ENCODE measurements around the gene HK2. TPM values are rescaled to one million over a fixed set of nuclear protein-coding genes. Genes with fewer than 3 reads are reported as not detected.

Gene HK2
- total RNA-seq, 1 donor from 2014 or later = 20.7 TPM

- no peaks in the 10 kb centered on the region for H3K36me3 ChIP-seq (ENCODE audit: control insufficient read depth, insufficient read depth, low read length)
These were observed 76.3 kb downstream of the HK2 start for GRCh38 chr2:74910245-74910644.

DNA sequence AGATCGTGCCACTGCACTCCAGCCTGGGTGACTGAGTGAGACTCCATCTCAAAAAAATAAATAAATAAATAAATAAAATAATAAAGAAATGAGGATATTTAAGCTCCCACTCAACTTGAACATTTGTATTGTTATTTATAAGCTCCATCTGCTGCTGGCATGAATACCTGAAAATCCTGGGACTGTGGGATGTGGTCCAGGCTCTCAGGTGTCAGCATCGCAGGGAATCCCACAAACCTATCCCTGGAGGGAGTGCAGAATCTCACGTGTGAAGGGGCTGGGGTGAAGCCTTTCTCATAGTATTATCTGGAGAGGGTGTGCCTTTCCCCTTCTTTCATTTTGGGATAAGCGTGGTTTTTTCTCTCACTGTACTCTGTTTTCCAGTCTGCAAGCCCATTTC is 77.1 kb downstream of the HK2 start:
- TF ChIP-seq CTCF (IDR thresholded peaks at IDR 0.05; ENCODE audit: insufficient read depth, low read length, poor library complexity, severe bottlenecking) = no peak
- no peak for DNase-seq (ENCODE audit: low read depth)
- Histone ChIP-seq H3K4me3 (ENCODE audit: low read depth, low read length) (no peak overlapping the region), H3K27me3 (ENCODE audit: control insufficient read depth, insufficient read depth, low read length) (peaks cover 2% of the 10 kb centered on the region), H3K36me3 (ENCODE audit: control insufficient read depth, insufficient read depth, low read length) (no peaks in the 10 kb centered on the region)

More at GRCh38 chr2:74910245-74910644, 76.3 kb downstream of the HK2 start:
- H3K27me3 ChIP-seq (ENCODE audit: control insufficient read depth, insufficient read depth, low read length) = peaks cover 2% of the 10 kb centered on the region
- no peak for DNase-seq (ENCODE audit: low read depth)
- no peak overlapping the region for H3K4me3 ChIP-seq (ENCODE audit: low read depth, low read length)
- TF ChIP-seq CTCF (IDR thresholded peaks at IDR 0.05; ENCODE audit: insufficient read depth, low read length, poor library complexity, severe bottlenecking) = no peak

- Histone ChIP-seq H3K4me3 (ENCODE audit: low read depth, low read length) (no peak overlapping the region), H3K27me3 (ENCODE audit: control insufficient read depth, insufficient read depth, low read length) (peaks cover 2% of the 10 kb centered on the region), H3K36me3 (ENCODE audit: control insufficient read depth, insufficient read depth, low read length) (no peaks in the 10 kb centered on the region)
- TF ChIP-seq CTCF (IDR thresholded peaks at IDR 0.05; ENCODE audit: insufficient read depth, low read length, poor library complexity, severe bottlenecking) = no peak
- DNase-seq (ENCODE audit: low read depth) = peak; percentile 31
These were observed 81.8 kb downstream of the HK2 start for GRCh38 chr2:74915743-74916142.

- no peak for DNase-seq (ENCODE audit: low read depth)
- peaks cover 2% of the 10 kb centered on the region for H3K27me3 ChIP-seq (ENCODE audit: control insufficient read depth, insufficient read depth, low read length)
- TF ChIP-seq CTCF (IDR thresholded peaks at IDR 0.05; ENCODE audit: insufficient read depth, low read length, poor library complexity, severe bottlenecking) = no peak
- H3K4me3 ChIP-seq (ENCODE audit: low read depth, low read length) = no peak overlapping the region
- no peaks in the 10 kb centered on the region for H3K36me3 ChIP-seq (ENCODE audit: control insufficient read depth, insufficient read depth, low read length)
These were observed 82.5 kb downstream of the HK2 start for GRCh38 chr2:74916394-74916793.

DNA sequence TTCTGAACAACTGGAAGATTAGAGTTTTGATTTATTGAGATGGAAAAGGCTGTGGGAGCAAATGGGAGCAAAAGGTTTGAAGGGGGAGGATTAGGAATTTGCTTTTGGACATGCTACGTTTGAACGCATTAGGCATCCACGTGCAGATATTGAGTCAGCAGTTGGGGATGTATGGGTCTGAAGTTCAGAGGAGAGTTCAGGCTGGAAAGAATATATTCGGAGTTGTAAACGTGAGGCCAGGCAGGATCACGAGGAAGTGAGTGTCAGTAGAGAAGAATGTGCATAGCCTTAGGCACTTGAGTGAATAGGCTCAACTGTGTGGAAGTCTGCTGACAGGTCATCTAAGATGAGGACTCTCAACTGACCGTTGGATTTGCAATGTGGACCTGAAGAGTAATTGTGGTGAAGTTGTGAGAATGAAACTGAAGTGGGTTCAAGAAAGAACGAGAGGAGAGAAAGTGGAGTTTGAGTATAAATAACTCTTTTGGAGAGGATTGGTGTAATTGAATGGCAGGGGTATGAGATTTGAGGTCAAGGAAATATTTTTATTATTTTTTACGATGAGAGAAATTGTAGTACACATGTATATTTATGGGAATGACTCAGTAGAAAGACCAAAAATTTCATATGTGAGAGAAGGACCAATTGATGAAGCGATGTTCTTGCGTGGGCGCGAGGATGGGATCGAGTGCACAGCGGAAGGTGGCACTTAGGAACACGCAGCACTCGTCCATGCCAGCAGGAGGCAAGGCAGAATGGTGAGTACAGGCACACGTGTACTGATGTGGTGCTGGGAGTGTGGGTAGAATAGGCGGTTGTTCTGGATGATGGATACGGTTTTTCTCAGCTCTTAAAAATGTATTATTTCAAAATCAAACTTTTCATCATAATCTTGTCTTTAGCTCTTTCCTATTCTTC is 84.0 kb downstream of the HK2 start:
- peak; percentile 60 for DNase-seq (ENCODE audit: low read depth)
- Histone ChIP-seq H3K4me3 (ENCODE audit: low read depth, low read length) (no peak overlapping the region), H3K27me3 (ENCODE audit: control insufficient read depth, insufficient read depth, low read length) (peaks cover 2% of the 10 kb centered on the region)

More for the DNA sequence above, 84.0 kb downstream of the HK2 start:
- TF ChIP-seq CTCF (IDR thresholded peaks at IDR 0.05; ENCODE audit: insufficient read depth, low read length, poor library complexity, severe bottlenecking) = peak; percentile 7
- no peaks in the 10 kb centered on the region for H3K36me3 ChIP-seq (ENCODE audit: control insufficient read depth, insufficient read depth, low read length)

All from kidney epithelial cell (primary cell).